Kidney (tissue), 14 donors: ENCODE data around the gene OSTM1. TPM values are rescaled to one million over a fixed set of nuclear protein-coding genes. Genes with fewer than 3 reads are reported as not detected.

ENCODE experiments used
- DNase-seq, 5 donors: peaks; one replicate each; pipeline ENCODE4 v3.0.0-alpha.2; 2013 to 2020
- FAIRE-seq: peaks from 2 replicates; lab custom pipeline; 2012; peaks lifted over from hg19 to GRCh38; lab: Jason Lieb, UNC
- H3K27ac ChIP-seq, 2 donors: one replicate each; pipeline ENCODE4 v1.7.0; 2013; ENCODE audit warnings: low read depth in 2 of 2, low read length in 2 of 2, inconsistent platforms in 1 of 2
- H3K27me3 ChIP-seq: one replicate; pipeline ENCODE4 v1.7.1; 2013; ENCODE audit warnings: low read length, inconsistent platforms; ENCODE audit not compliant: control insufficient read depth, insufficient read depth
- H3K36me3 ChIP-seq, 3 donors: one replicate each; pipeline versions ENCODE4 v1.7.0 to v1.7.1; 2013; ENCODE audit warnings: low read length in 3 of 3, control low read depth in 1 of 3, inconsistent platforms in 1 of 3; ENCODE audit not compliant: insufficient read depth in 3 of 3, control insufficient read depth in 2 of 3
- H3K4me1 ChIP-seq, 3 donors: one replicate each; pipeline versions ENCODE4 v1.7.0 to v1.7.1; 2013; ENCODE audit warnings: low read length in 3 of 3, inconsistent platforms in 1 of 3, low read depth in 1 of 3; ENCODE audit not compliant: control insufficient read depth in 2 of 3, insufficient read depth in 2 of 3
- H3K4me3 ChIP-seq, 3 donors: one replicate each; pipeline versions ENCODE4 v1.7.0 to v1.8.1; 2013; ENCODE audit warnings: low read length in 3 of 3, control low read depth in 1 of 3, inconsistent platforms in 1 of 3
- H3K9ac ChIP-seq, 3 donors: one replicate each; pipeline versions ENCODE4 v1.7.0 to v1.7.1; 2013; ENCODE audit warnings: low read length in 3 of 3, control low read depth in 1 of 3, inconsistent platforms in 1 of 3
- H3K9me3 ChIP-seq, 3 donors: one replicate each; pipeline versions ENCODE4 v1.7.0 to v1.7.1; 2013; ENCODE audit warnings: low read length in 3 of 3, control low read depth in 1 of 3, inconsistent platforms in 1 of 3; ENCODE audit not compliant: control insufficient read depth in 2 of 3, insufficient read depth in 1 of 3
- intact Hi-C: fragments of 100-400 bp; cut with DNase I; formaldehyde crosslinking; loops from one replicate; pipeline ENCODE4 v1.11.1; 2022
- polyA plus RNA-seq: library from polyadenylated mRNA; stranded (reverse); fragments of 350-450 nt; fragmentation: Illumina TruSeq; extraction: RNeasy Lipid Tissue Mini Kit (QIAGEN cat#74804); gene quantifications from one replicate; pipeline ENCODE4 v1.2.3, GENCODE V29; 2014; ENCODE audit warnings: low read depth, low replicate concordance; ENCODE audit not compliant: insufficient read depth
- total RNA-seq: library from RNA; stranded (reverse); fragmentation: NEBNext Ultra II Directional; extraction: Animal tissue kit (Norgen Biotek cat#: 25700); gene quantifications from one replicate; pipeline ENCODE4 v1.2.1, GENCODE V29; 2021
- TF ChIP-seq, protein P1 (sequence below): IDR thresholded peaks from 3 replicates; pipeline ENCODE4 v1.5.1; 2012; ENCODE audit warnings: mild to moderate bottlenecking, moderate library complexity, borderline replicate concordance; ENCODE audit not compliant: insufficient read depth; ENCODE audit errors: extremely low read depth
- donor health status: control.
- donor health status: control.
- donor health status: control.
- donor health status: control.
- donor health status: control.
- donor health status: DM: yes; HTN: yes; CAD: no.
- donor health status: Normal renal cell carcinoma (clear cell type).

OSTM1 gene
- total and polyA plus RNA-seq, 2 donors from 2014 or later: 19.8 to 34.5 TPM

DNA sequence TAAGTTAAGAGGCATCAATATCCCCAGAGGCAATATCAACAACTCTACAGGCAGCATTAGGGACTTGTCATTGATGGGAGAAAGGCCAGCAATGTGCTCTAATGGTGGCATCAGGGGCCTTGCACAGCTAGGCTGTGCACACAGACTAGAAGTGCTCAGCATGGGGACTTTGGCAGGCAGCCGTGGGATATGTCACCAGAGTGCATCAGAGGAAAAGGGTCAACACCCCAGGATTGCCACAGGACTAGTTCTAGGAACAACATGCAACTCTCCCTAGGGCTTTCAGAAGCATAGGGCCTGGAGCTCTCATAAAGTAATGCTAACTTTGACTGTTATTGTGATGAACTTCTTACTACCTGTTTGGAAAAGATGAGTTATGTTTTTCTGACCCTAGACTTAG, 32.2 kb upstream of the OSTM1 start:
- Histone ChIP-seq H3K9ac (no peak overlapping the region), H3K27ac (no peak overlapping the region), H3K36me3 (no peaks in the 10 kb centered on the region), H3K4me1 (no peaks in the 10 kb centered on the region), H3K9me3 (no peaks in the 10 kb centered on the region), H3K4me3 (no peak overlapping the region), H3K27me3 (no peaks in the 10 kb centered on the region)
- DNase-seq (no peak), FAIRE-seq (no peak)
- intact Hi-C loops: no loop called here
- TF ChIP-seq, protein P1, sequence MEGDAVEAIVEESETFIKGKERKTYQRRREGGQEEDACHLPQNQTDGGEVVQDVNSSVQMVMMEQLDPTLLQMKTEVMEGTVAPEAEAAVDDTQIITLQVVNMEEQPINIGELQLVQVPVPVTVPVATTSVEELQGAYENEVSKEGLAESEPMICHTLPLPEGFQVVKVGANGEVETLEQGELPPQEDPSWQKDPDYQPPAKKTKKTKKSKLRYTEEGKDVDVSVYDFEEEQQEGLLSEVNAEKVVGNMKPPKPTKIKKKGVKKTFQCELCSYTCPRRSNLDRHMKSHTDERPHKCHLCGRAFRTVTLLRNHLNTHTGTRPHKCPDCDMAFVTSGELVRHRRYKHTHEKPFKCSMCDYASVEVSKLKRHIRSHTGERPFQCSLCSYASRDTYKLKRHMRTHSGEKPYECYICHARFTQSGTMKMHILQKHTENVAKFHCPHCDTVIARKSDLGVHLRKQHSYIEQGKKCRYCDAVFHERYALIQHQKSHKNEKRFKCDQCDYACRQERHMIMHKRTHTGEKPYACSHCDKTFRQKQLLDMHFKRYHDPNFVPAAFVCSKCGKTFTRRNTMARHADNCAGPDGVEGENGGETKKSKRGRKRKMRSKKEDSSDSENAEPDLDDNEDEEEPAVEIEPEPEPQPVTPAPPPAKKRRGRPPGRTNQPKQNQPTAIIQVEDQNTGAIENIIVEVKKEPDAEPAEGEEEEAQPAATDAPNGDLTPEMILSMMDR: no peak

DNA sequence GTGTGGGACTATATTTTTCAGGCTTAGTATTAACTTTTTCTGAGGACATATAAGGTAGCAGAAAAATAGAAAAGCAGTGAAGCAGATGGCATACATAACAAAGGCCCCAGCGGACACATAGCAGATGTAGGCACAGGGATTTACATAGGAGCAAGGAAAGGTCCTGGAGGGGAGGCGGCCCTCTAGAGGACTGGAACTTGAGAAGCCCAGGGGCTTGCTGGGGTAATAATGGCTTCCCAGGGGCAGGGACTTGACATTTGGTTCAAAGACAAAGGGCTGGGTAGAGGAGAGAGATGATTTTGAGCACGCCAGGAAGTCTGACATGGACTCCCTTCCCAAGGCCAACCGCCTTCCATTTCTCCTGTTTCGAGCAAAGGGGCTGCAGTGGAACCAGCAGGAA, 31.7 kb upstream of the OSTM1 start:
- H3K27me3 ChIP-seq: no peaks in the 10 kb centered on the region
- DNase-seq: no peak
- no peak for FAIRE-seq
- TF ChIP-seq, protein P1: no peak
- no peaks in the 10 kb centered on the region for H3K4me1 ChIP-seq
- H3K9ac ChIP-seq: no peak overlapping the region
- H3K9me3 ChIP-seq: no peaks in the 10 kb centered on the region
- H3K36me3 ChIP-seq: no peaks in the 10 kb centered on the region
- no peak overlapping the region for H3K27ac ChIP-seq
- intact Hi-C loops: no loop called here
- no peak overlapping the region for H3K4me3 ChIP-seq

DNA sequence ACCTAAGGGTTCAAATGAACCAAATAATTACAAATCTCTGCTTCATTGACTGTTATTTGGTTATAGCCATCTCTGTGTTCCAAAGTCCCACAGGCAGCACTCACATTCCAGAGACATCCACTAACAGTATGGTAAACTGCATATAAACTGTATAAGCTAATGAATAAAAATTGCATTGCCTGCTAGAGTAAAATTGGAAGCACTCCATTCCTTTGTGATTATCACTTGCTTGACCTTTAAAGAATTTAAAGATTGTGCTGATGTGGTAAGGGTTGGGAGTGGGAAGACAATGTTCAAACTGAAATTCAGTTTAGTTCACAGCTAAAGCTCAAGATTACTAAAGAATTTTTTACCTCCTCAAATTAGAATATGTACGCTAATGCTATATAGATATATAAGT, 31.0 kb upstream of the OSTM1 start:
- H3K4me3 ChIP-seq: no peak overlapping the region
- intact Hi-C loops: no loop called here
- TF ChIP-seq, protein P1: no peak
- H3K27ac ChIP-seq: no peak overlapping the region
- no peaks in the 10 kb centered on the region for H3K36me3 ChIP-seq
- no peak overlapping the region for H3K9ac ChIP-seq
- no peaks in the 10 kb centered on the region for H3K9me3 ChIP-seq
- no peaks in the 10 kb centered on the region for H3K4me1 ChIP-seq
- no peaks in the 10 kb centered on the region for H3K27me3 ChIP-seq
- no peak for DNase-seq
- no peak for FAIRE-seq

DNA sequence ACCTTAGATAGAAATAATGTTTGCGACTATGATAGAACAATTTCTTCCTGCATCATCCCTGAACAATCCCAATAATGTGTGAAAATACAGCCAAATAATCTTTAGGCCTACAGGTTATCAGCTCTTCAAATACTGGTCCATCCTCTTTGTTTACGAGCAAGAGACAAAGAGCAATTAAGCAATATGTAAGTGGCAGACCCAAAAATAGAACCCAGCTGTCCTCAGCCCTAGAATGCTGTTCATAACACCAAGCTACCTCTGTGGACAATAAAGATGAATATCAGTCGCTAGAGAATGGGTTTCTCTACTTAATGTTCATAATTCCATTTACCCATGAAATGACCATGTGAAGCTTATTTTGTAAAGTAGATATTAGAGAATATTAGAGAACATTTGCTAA, 28.4 kb upstream of the OSTM1 start:
- Histone ChIP-seq H3K27me3 (no peaks in the 10 kb centered on the region), H3K9ac (no peak overlapping the region), H3K4me3 (no peak overlapping the region), H3K9me3 (no peaks in the 10 kb centered on the region), H3K4me1 (no peaks in the 10 kb centered on the region), H3K27ac (no peak overlapping the region), H3K36me3 (no peaks in the 10 kb centered on the region)
- no peak for FAIRE-seq
- intact Hi-C loops: no loop called here
- TF ChIP-seq, protein P1: no peak
- DNase-seq: no peak
